Hepatocyte (in vitro differentiated cells): ENCODE data around the gene HDAC8.
"Not testable (repeated sequence)": the region's sequence is repeated elsewhere in the genome, so short reads cannot be mapped to it uniquely, and the experiment has no call there.

ENCODE experiments used
- EZH2 ChIP-seq: fragments of 200-600 bp; sonication (generic); IDR thresholded peaks from 2 replicates; pipeline ENCODE4 v1.6.1; 2016; ENCODE audit warnings: antibody characterized with exemption, mild to moderate bottlenecking, borderline replicate concordance
- TF ChIP-seq, protein P1 (sequence below): fragments of 200-600 bp; sonication (generic); IDR thresholded peaks from 2 replicates; pipeline ENCODE4 v1.5.1; 2016; ENCODE audit warnings: antibody characterized with exemption, mild to moderate bottlenecking; ENCODE audit not compliant: poor library complexity

DNA sequence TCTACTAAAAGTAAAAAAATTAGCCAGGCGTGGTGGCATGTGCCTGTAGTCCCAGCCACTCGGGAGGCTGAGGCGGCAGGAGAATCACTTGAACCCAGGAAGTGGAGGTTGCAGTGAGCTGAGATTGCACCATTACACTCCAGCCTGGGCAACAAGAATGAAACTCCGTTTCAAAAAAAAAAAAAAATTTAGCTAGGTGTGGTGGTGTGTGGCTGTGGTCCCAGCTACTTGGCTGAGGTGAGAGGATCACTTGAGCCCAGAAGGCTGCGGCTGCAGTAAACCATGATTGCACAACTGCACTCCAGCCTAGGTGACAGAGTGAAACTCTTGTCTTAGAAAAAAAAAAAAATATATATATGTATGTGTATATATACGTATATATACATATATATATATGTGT lies 20.2 kb downstream of the HDAC8 start:
- TF ChIP-seq, protein P1, sequence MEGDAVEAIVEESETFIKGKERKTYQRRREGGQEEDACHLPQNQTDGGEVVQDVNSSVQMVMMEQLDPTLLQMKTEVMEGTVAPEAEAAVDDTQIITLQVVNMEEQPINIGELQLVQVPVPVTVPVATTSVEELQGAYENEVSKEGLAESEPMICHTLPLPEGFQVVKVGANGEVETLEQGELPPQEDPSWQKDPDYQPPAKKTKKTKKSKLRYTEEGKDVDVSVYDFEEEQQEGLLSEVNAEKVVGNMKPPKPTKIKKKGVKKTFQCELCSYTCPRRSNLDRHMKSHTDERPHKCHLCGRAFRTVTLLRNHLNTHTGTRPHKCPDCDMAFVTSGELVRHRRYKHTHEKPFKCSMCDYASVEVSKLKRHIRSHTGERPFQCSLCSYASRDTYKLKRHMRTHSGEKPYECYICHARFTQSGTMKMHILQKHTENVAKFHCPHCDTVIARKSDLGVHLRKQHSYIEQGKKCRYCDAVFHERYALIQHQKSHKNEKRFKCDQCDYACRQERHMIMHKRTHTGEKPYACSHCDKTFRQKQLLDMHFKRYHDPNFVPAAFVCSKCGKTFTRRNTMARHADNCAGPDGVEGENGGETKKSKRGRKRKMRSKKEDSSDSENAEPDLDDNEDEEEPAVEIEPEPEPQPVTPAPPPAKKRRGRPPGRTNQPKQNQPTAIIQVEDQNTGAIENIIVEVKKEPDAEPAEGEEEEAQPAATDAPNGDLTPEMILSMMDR: not testable (repeated sequence)
- not testable (repeated sequence) for TF ChIP-seq EZH2
